HG02885 (cell line): ENCODE results near the gene ACOX2.

Experiments used
- ATAC-seq: cut with Tn5 transposase; IDR thresholded peaks from one replicate; pipeline ENCODE4 v1.9.1; 2021; ENCODE audit warnings: mild to moderate bottlenecking; ENCODE audit not compliant: unreplicated experiment, poor library complexity

Gene ACOX2

DNA sequence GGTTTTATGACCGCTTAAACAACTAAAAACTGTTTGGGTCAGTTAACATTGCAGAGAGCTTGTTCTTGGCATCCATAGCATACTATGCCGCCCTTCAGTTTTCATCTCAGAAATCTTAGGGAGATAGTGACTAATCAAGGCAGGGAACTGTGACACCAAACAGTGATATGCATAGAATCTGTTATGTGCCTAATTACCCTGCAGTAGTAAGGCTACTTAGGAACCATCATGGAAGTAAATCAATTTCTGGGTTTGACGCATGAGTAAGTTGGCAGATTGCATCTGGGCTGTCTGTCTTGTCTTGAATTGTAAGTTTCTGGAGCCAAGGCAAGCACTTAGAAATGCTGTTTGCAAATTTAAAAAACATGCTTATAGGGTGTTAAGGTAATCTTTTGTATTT, 22.6 kb downstream of the ACOX2 start:
- ATAC-seq: no peak

DNA sequence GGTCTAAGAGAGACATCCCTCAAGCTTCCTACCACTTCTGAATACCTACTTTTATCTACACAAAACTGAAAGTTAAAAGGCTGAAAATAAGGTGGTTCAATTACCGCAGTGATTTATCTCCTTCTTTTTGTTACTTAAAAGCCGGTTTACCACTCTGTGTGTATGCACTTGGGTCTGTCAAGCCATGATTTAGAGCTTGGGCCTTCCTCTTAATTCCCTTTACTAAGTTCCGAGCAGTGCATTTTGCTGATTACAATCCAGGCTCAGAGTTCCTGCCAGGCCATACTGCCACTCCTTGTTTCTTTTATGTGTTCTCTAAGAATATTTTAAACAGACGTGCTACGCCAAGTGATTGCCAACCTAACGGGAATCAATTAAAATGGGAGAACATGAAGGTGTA, 28.6 kb downstream of the ACOX2 start:
- no peak for ATAC-seq

DNA sequence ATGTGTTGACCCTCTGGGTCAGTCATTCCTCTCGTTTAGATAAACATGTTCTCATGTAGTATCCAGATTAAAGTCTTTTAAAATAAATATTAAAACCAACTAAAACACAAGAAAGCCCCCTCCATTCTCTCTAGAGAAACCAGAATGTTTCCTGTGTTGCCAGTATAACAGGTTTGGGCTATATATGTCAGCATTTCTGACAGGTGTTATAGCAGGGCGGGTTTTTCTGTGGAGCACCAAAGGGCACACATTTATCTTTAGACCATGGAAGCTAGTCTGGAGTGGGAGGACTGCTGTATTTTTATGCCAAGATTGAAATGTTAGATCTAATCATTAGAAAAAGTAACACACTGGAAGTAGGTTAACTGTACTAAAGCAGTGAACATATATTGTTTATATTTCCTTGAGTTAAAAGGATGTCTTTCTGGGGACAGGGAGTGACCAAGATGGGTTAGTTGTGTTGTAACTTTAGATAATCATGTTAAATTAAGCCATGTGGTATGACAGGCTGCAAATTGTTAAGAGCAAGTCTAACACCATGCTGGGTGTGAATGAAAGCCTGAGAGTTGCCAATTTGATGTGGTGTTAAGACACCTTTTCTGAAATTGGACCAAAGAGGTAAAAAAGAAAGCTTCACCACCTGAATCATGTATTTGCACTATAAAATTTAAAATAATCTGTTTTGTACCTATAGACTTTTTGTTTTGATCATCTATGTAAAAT, 29.5 kb downstream of the ACOX2 start:
- ATAC-seq: no peak

DNA sequence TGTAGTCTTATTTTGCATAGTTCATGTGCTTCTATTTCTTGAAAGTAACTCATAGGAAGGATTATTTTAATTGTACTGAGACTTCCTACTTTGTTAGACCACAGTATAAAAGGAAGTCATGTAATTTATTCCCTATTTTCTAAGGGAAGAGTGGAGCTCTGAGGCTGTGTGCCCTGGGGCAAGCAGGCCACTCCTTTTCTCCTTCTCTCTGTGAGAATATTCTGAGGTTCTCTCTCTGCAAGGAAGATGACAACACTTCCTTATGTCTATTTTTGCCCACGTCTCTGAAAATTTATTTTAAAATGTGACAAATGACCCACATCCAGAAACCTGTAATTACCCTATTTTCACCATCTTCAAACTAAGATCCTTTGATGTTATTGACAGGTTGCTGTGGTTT, 34.1 kb downstream of the ACOX2 start:
- ATAC-seq: no peak

DNA sequence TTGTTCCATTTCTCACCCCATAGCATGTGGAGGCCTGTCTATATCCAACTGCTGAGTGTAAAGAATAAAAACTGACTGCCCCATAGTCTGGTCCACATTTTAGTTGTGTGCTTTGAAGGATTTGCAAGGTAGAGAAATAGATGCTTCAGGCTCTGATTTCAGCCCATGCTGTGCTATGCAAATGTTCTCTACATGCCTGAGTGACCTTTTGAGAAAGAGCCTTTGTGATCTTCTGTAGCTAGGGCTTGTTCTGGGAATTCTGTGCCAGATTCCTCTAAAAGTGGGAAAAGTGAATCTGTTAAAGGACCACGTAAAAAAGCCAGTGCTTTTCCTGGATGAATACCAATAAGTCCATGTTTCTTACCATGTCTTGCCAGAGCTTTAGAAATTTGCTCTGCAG, 39.9 kb downstream of the ACOX2 start:
- no peak for ATAC-seq

DNA sequence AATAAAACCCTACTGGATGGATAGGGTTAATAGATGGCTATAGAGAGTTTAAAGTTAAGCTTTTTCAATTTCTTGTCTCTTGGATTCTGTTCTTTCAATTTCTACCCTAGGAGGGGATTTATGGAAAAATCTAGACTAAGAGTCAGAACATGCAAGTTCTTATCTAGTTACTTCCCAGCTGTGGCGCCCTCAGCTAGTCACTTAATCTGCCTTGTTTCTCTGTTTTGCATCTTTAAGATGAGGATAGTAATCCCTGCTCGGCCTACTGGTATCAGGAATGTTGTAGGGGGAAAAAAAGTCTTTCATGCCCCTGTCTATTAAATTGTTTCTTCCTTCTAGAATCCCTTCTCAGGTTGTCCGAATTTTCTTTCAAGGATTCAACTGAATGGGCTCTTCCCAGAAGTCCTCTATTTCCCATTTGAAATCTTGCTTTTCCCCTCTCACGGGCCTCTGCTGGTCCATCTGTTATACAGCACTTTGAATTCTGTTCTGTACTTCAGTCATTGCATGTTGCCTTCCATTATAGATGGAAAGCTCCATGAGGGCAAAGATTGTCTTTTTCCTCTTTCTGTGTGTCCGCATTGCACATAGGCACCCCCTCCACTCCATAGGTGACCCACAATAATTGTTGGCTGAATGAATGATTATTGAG, 40.7 kb downstream of the ACOX2 start:
- no peak for ATAC-seq

DNA sequence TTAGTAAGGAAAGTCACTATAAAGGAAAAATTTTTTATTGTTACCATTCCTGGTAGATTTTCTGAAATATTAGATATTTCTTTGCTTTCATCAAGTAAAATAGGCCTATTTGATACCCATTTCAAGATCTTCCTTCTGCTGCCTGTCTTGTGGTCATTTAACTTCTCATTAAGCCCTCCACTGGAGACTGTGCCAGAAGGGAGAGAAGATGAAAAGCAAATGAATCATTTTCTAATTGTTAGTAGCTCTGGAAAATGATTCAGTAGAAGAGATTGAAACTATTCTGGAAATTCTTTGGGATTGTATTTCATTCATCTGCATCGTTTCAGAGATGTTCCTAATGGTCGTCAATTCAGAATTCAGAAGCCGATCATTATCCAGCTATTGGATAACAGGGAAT, 41.9 kb downstream of the ACOX2 start:
- no peak for ATAC-seq

DNA sequence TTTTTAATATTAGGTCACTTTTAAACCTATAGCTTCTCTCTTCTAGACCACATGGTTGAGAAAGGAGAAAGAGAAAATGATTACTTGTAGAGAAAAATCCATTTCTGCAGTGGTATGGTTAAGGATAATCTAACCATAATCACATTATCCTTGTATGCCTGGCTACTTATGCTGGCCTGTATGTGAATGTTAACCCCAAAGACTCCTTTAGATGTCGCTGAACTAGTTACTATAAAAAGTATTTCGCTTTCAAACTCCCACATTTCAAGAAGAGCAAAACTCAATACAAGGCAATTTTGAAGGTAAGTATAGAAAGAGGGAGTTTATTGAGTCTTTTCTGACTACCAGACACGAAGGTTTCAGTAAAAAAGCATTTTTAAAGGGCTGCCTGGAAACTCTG, 42.9 kb downstream of the ACOX2 start:
- ATAC-seq: no peak

DNA sequence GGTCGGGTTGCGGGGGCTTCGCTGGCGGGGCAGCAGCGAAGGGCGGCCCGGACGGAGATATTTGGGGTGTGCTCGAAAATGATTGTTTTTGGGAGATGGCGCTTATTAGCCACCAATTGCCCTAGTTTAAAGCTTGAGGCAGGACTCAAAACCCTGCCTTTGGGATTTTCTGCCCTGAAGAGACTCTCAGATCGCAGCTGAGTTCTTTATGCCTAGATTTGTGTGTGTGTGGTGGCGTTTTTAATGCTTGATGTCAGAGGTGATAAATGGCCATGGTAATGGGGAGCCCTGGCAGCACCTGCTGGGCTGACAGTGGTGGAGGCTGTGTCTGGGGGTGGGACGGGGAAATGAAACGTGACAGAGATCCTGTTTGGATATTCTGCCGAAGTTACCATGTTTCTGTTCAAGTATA, 44.5 kb downstream of the ACOX2 start:
- ATAC-seq: no peak

DNA sequence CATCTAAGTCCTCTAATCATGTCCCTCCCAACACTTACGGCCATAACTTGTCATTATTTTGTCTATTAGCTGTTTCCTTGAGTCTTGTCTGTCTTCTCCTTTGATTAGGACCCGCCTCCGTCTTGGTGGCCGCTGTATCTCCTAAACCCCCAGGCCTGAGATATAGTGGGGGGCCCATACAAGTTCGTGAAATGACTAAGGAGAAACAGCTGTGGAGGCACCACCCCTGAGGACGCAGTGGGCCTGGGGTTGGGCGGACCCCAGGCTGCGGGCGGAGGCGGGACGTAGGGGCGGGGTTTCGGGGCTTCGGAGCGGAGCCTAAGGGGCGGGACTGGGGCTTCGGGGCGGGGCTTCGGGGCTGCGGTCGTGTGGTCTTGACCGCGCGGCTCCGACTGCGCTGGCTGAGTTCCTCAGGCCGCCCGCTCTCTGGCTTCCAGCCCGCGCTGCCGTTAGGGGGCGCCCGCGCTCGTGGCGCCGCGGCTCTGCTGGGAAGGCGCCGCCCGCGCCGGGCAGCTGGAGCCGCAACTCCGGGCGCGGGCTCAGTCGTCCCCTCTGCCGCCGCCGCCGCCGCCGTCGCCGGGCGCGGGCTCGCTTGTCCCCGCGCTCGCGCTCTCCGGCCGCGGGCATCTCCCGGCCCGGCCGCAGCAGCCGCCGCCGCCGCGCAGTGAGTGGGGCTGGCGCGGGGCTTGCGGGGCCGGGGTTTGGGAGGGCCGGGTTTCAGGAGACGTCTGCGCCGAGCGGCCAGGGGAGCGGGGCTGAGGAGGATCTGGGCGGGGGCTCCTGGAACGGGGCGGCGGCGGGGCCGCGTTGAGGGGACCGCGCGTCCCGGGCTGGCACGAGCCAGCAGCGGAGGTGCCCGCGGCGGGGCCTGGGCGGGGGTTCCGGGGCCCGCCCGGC, 45.2 kb downstream of the ACOX2 start, which contains the start of gene KCTD6:
KCTD6 (plus strand) TSS at position 591 of the 897 bp plus-strand sequence. CDS start 6,660 bp downstream, outside the sequence.
- peak; percentile 96 for ATAC-seq

DNA sequence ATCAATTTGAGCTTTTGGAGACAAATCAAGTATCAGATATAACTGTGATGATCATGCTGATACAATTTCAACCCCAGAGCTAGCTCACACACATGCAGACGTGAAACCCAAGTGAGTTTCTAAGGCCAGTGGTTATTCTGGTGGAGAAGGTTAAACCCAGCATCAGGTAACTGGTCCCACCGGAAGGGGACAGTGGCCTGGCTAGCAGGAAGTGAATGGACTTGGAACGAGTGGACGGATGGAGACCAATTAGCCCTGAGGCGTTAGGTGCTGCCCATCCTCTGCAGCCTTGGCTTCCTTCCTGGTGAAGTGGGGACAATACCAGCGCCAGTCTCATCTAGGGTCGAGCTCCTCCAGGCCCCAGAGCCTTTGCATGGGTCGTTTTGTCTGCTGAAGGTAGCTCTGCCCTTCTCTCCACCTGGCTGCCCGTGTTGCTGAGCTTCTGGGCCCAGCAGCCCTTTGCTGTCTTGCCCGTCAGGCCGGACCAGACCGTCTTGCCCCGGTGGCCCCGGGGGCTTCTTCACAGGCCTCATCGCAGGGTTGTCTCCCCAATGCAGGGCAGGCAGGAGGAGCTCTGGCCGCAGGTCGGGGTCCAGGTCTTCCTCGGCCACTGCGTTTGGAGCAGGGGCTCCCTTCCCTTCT, 46.0 kb downstream of the ACOX2 start:
- no peak for ATAC-seq

DNA sequence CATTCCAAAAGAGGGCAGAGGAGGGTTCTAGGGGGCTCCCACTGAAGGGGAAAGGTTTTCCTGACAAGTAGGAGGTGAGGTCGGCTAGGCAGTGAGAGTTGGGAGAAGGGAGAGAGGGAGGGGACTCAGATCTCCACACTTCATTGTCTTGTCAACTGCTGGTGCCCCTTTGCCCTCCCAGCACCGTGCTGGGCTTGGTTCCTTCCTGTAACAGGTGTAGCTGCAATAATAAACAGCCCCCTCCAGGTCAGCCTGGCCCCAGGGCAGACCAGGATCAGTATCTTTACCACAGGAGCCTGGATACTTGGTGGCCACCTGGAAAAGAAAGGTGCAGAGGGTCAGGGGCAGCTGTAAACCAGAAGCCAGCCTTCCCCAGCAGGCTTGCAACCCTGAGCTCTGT, 48.0 kb downstream of the ACOX2 start:
- ATAC-seq: no peak

DNA sequence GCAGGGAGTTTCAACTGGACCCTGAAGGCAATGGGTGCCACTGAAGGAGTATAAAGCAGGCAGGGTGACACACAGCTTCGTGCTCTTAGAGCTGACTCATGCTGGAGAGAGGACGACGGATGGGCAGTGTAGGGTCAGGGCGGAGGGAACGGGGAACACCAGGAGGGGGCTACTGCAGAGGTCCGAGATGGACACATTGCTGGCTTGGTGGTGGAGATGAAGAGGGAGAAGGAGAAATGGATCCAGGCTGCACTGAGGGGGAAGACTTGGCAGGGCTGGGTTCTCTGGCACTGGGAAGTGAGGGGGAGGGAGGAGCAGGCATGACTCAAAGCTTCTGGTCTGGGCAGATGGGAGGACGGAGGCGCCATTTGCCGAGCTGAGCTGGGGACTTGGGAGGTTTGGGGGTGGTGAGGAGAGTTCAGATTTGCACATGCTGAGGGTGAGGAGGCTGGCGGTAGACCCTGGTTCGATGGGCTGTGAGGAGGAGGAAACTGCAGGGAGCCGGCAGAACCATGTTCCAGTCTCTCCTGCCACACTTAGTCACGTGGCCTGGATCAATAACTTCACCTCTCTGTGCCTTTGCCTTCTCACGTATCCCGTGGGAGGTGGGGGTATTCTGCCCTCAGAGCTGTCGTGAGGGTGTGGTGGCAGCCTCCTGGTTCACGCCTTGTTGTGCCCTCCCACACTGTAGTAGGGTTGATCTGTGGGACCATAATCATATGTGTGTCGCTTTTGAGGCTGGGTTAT, 49.7 kb downstream of the ACOX2 start:
- ATAC-seq: no peak

DNA sequence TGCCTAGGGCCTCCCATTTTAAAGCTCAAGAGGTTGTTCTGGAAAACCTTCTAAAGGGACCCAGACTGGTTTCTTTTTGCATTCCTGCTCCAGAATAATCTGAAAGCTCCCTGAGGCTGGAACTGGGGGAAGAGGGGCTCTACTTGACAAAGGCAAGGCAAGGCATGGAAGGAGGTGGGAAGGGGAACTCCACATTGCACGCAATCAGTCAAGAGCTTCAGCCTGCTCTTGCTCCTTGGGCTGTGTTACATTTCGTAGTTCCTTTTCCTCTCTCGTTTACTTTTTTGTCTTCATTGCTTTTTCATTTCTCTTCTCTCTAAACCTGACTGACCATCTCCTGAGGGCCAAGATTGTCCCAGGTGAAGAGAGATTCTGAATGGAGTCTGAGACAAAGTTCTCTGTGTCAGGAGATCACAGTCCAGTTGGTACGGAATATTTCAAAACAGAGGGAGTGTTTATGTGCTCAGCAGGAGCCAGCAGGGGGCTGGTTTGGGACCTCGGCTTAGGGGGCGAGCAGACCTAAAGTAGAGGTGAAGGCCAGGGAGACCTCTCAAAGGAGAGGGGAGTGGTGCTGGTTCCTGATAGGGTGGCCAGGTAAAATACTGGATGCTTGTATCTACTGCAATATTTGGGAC, 51.1 kb downstream of the ACOX2 start:
- no peak for ATAC-seq

DNA sequence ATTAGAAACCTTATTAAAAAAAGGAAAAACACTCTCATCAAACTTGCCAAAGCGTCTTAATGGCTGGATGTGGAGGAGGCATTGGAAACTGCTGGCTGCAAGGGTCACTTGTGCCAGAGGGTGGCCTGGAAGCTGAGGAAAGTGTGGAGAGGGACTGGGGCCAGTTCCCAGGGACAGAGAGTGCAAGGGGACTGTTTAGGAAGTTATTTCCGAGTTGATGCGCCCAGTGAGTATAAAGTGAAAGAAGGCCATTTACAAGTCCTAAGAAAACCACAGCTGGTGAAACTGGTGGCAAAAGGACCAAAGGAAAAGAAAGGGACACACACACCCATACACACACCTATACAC, 52.3 kb downstream of the ACOX2 start:
- no peak for ATAC-seq

DNA sequence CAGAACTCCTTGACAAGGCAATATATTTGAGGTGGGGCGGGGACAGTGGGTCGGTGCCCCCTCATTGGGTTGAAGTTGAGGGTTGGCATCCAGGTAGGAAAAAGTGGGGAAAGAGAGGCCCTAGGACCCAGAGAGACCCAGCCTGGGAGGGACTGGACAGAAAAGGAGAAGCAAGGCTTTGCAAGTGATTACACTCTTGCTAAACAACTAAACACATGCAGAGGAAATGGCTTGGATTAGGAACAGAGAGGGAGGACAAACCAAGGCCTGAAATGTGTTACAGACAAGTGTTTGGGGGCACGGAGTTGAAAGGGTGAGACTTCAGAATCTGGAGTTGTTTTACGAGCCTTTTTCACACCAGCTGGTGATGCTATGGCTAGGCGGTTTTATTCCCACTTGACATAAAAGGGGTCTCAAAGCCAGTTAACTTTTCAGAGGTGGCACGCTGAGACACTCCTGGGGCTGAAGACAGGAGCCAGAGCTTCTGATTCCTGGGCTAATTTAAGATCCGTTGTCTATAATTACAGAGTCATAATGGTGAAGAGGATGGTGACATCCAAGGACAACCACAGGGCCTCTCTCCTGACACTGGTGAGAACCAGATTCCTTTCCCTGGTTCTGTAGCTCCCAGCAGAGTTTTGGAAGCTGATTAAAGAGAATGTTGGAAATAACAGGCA, 52.8 kb downstream of the ACOX2 start:
- ATAC-seq: no peak

DNA sequence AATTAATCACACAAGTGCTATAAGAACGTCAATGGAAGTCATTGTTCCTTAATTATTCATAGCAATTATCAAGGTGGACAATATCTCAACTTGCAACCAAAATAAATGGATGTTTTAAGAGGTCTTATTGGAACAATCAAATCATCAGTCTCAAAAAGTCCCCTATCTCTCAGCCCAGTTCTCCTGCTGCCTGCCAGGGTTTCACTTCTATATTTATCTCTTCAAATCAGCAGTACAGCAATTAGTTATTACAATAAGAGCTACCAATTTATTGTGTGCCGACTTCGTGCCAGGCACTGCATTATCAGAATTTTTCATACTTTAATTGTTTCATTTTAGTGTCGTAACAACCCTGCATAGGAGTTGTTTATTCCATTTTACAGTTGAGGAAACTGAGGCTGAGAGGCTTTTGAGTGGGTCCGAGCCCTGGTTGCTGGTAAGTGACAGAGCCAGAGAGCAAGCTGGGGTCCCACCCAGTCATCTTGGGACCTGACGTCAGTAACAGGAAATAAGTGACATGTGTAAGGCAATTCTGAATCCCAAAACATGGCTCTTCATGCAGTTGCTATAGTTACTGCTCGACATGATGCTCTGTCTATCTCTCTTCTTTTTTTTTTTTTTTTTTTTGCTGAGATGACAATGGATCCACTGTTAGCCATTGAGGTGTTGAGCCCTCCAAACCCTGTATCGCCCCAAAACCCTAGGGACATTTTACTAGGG, 53.9 kb downstream of the ACOX2 start:
- ATAC-seq: no peak

DNA sequence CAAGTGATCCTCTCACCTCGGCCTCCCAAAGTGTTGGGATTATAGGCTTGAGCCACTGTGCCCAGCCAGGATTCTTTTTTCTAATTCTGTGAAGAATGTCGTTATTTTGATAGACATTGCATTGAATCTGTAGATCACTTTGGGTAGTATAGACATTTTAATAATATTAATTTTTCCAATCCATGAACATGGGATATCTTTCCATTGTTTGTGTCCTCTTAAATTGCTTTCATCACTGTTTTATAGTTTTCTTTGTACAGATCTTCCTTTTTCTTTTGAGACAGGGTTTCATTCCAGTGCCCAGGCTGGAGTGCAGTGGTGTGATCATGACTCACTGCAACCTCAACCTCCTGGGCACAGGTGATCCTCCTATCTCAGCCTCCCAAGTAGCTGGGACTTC, 56.7 kb downstream of the ACOX2 start:
- no peak for ATAC-seq
